Stimulated activated CD8-positive, alpha-beta memory T cell treated with anti-CD3 and anti-CD28 coated beads, Interleukin-15, amount 100 ng/mL, for 24 hours (primary cell): ENCODE measurements around the gene DSTN.

Experiments
- DNase-seq: peaks from one replicate; pipeline ENCODE4 v3.0.0-alpha.2; 2020; ENCODE audit warnings: low read depth

DSTN gene

GRCh38 chr20:17569616-17570346 lies at the start of gene DSTN:
DSTN (plus strand) TSS chr20:17570075; CDS start chr20:17570209, 134 bp downstream.
- peak; percentile 74 for DNase-seq

GRCh38 chr20:17520583-17520982 lies 49.3 kb upstream of the DSTN start:
- no peak for DNase-seq

- DNase-seq = no peak
Observed at GRCh38 chr20:17522528-17522927, 47.3 kb upstream of the DSTN start.

GRCh38 chr20:17523326-17523725 lies 46.5 kb upstream of the DSTN start:
- DNase-seq = no peak

- DNase-seq = no peak
Observed at GRCh38 chr20:17524560-17524959, 45.3 kb upstream of the DSTN start.

GRCh38 chr20:17525132-17525531 lies 44.7 kb upstream of the DSTN start:
- DNase-seq = no peak

GRCh38 chr20:17525650-17526049 lies 44.2 kb upstream of the DSTN start:
- DNase-seq = no peak

- DNase-seq = no peak
Observed at GRCh38 chr20:17529586-17529985, 40.3 kb upstream of the DSTN start.

GRCh38 chr20:17530153-17530552 lies 39.7 kb upstream of the DSTN start:
- no peak for DNase-seq

- DNase-seq = peak; percentile 16
Observed at GRCh38 chr20:17530716-17531664, 38.9 kb upstream of the DSTN start, which contains the start of gene BFSP1. BFSP1 (minus strand) TSS chr20:17531379; CDS start chr20:17531329, 50 bp downstream.

GRCh38 chr20:17531665-17532025 lies 38.2 kb upstream of the DSTN start:
- DNase-seq = no peak

GRCh38 chr20:17533396-17533795 lies 36.5 kb upstream of the DSTN start:
- no peak for DNase-seq

- DNase-seq = no peak
Observed at GRCh38 chr20:17534077-17534476, 35.8 kb upstream of the DSTN start.

GRCh38 chr20:17536944-17537444 lies 32.9 kb upstream of the DSTN start:
- peak; percentile 12 for DNase-seq

GRCh38 chr20:17537959-17538358 lies 31.9 kb upstream of the DSTN start:
- no peak for DNase-seq

GRCh38 chr20:17538517-17539170 lies 31.2 kb upstream of the DSTN start:
- no peak for DNase-seq

GRCh38 chr20:17541596-17541995 lies 28.3 kb upstream of the DSTN start:
- DNase-seq = no peak

GRCh38 chr20:17541996-17542395 lies 27.9 kb upstream of the DSTN start:
- DNase-seq = no peak

GRCh38 chr20:17542481-17542880 lies 27.4 kb upstream of the DSTN start:
- DNase-seq = no peak

GRCh38 chr20:17542993-17543412 lies 26.9 kb upstream of the DSTN start:
- no peak for DNase-seq

GRCh38 chr20:17543531-17544131 lies 26.2 kb upstream of the DSTN start:
- DNase-seq = no peak

- no peak for DNase-seq
Observed at GRCh38 chr20:17545127-17545526, 24.7 kb upstream of the DSTN start.
